Stimulated activated CD8-positive, alpha-beta memory T cell treated with anti-CD3 and anti-CD28 coated beads, Interleukin-7, amount 100 ng/mL, for 4 hours (primary cell): Measurements from ENCODE around the gene ZCWPW1.
A peak's percentile ranks its signal among the peaks of the same experiment; 100 is the strongest.

ENCODE experiments used
- DNase-seq, 2 donors: peaks; one replicate each; pipeline ENCODE4 v3.0.0-alpha.2; 2020; ENCODE audit warnings: low read depth in 2 of 2

ZCWPW1 gene

GRCh38 chr7:100432621-100433275, 4.2 kb upstream of the ZCWPW1 start:
- no peak for DNase-seq

- no peak for DNase-seq
These were observed 3.5 kb upstream of the ZCWPW1 start for GRCh38 chr7:100432053-100432452.

- no peak for DNase-seq
These were observed 2.8 kb upstream of the ZCWPW1 start for GRCh38 chr7:100431286-100431735.

- peak in 1 of 2 donors; percentile 41 for DNase-seq
These were observed 2.2 kb upstream of the ZCWPW1 start for GRCh38 chr7:100430493-100431285.

- peak; percentile 92 to 94 for DNase-seq
These were observed 1.4 kb upstream of the ZCWPW1 start, which contains the start of gene MEPCE for GRCh38 chr7:100429637-100430492. Gene MEPCE (plus strand): TSS chr7:100429831. CDS start chr7:100430019, 188 bp downstream.

- peak; percentile 100 for DNase-seq
These were observed 599 bp upstream of the ZCWPW1 start for GRCh38 chr7:100428967-100429636.

GRCh38 chr7:100427762-100428198, 723 bp downstream of the ZCWPW1 start:
- no peak for DNase-seq

- DNase-seq = no peak
These were observed 2.0 kb downstream of the ZCWPW1 start for GRCh38 chr7:100426516-100426915.

- no peak for DNase-seq
These were observed 3.2 kb downstream of the ZCWPW1 start for GRCh38 chr7:100425347-100425746.

GRCh38 chr7:100423315-100423714, 5.2 kb downstream of the ZCWPW1 start:
- no peak for DNase-seq

- DNase-seq = no peak
These were observed 8.8 kb downstream of the ZCWPW1 start for GRCh38 chr7:100419660-100420226.

- DNase-seq = no peak
These were observed 9.4 kb downstream of the ZCWPW1 start for GRCh38 chr7:100418930-100419659.

GRCh38 chr7:100415448-100415847, 13.1 kb downstream of the ZCWPW1 start:
- no peak for DNase-seq

- no peak for DNase-seq
These were observed 14.6 kb downstream of the ZCWPW1 start for GRCh38 chr7:100413889-100414288.

GRCh38 chr7:100413346-100413745, 15.2 kb downstream of the ZCWPW1 start:
- DNase-seq = no peak

GRCh38 chr7:100411101-100411500, 17.4 kb downstream of the ZCWPW1 start:
- DNase-seq = no peak

- DNase-seq = peak in 1 of 2 donors; percentile 13
These were observed 21.0 kb downstream of the ZCWPW1 start for GRCh38 chr7:100407285-100408180.

GRCh38 chr7:100406767-100407166, 21.7 kb downstream of the ZCWPW1 start:
- DNase-seq = no peak

- DNase-seq = no peak
These were observed 26.3 kb downstream of the ZCWPW1 start for GRCh38 chr7:100402241-100402640.
